Measurements from ENCODE around the gene CRACR2A.

The CRACR2A gene, protein sequence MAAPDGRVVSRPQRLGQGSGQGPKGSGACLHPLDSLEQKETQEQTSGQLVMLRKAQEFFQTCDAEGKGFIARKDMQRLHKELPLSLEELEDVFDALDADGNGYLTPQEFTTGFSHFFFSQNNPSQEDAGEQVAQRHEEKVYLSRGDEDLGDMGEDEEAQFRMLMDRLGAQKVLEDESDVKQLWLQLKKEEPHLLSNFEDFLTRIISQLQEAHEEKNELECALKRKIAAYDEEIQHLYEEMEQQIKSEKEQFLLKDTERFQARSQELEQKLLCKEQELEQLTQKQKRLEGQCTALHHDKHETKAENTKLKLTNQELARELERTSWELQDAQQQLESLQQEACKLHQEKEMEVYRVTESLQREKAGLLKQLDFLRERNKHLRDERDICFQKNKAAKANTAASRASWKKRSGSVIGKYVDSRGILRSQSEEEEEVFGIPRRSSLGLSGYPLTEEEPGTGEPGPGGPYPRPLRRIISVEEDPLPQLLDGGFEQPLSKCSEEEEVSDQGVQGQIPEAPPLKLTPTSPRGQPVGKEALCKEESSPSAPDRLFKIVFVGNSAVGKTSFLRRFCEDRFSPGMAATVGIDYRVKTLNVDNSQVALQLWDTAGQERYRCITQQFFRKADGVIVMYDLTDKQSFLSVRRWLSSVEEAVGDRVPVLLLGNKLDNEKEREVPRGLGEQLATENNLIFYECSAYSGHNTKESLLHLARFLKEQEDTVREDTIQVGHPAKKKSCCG

GRCh38 chr12:3752741-3753486 is at the start of gene CRACR2A:
CRACR2A (minus strand) TSS chr12:3753109; CDS start chr12:3696999, 56,110 bp downstream.
- DNase-seq (ENCODE audit: low read depth in 3 of 3, low spot score in 1 of 3): peak; percentile 41 to 76 (median 64)

- no peak for DNase-seq (ENCODE audit: low read depth in 3 of 3, low spot score in 1 of 3)
These were observed 44.7 kb upstream of the CRACR2A start for GRCh38 chr12:3797531-3798048.

DNA sequence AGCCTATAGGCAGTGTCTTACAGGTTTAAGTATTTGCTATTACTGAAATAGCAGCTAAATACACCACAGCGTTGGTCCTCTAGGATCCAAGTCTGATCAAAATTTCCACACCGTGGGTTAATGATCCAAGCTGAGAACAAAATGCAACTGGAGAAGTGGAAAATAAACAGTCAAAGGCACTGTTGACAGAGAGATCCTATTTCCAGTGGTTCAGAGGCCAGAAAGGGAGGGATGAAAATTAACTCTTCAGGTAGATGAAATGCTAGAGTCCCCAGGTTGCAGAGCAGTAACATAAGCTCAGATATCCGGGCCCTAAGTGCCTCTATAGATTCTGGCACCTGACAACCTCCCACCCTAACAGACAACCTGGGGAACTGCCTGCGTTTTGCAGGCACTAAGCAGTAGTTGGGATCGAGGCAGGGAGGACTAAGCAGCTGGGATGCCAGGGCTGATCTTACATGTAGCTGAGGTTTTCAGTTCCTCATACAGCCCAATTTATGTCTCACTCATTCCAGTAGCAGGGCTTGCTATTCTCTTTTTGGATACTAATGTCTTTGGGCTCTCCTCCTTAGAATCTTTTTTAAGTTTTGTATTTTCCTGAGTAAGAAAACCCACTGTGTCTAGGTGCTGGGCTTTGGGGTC is 42.7 kb upstream of the CRACR2A start:
- no peak for DNase-seq (ENCODE audit: low read depth in 3 of 3, low spot score in 1 of 3)

GRCh38 chr12:3795066-3795465 is 42.2 kb upstream of the CRACR2A start:
- no peak for DNase-seq (ENCODE audit: low read depth in 3 of 3, low spot score in 1 of 3)

GRCh38 chr12:3792623-3793288 is 39.8 kb upstream of the CRACR2A start:
- DNase-seq (ENCODE audit: low read depth in 3 of 3, low spot score in 1 of 3): no peak

DNA sequence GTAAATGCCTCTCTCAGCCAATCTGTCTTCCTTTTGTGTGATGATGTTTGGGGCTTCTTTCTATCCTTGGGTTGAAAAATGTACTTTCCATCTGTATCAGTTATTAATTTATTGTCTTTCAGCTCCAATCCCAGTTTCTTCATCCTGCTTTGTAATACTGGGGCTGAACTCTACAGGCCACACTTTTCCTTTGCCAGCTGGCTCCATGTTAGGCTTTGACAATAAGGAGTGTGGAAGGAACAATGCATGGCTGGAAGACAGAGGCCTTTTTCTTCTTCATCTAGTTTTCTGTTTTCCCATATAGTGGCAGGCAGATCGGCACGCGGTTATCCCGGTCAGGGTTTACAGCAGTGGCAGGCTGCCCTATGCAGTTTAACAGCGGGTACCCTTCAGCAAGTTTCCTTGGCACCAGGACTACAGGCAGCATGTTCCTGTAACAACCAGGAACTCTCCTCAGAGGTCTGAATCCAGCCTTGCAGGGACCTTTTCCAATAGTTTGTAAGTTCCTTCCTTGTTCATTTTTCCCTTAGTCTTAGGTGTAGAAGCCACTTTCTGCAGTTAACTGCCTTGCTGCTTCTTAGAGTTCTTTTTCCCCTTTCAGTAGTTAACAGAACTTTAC is 38.5 kb upstream of the CRACR2A start:
- no peak for DNase-seq (ENCODE audit: low read depth in 3 of 3, low spot score in 1 of 3)

DNA sequence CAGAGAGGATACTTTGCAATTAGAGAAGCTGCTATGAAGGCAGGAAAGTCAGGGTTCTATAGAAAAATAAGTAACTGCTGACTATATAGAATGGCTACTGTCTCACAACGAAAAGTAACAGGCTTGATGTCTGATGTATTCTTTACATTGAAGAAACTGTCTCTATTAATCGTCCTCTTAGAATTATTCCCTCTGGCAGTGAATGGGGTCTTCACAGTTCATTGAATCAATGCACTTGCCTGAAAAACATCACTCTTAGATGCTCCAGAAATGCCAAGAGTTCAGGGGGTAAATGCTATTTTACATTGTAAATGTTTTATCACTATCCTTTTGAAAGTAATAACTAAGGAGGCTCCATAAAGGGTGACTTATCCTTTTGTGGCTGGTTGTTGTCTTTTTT is 37.7 kb upstream of the CRACR2A start:
- DNase-seq (ENCODE audit: low read depth in 3 of 3, low spot score in 1 of 3): no peak

GRCh38 chr12:3789838-3790237 is 36.9 kb upstream of the CRACR2A start:
- no peak for DNase-seq (ENCODE audit: low read depth in 3 of 3, low spot score in 1 of 3)

DNA sequence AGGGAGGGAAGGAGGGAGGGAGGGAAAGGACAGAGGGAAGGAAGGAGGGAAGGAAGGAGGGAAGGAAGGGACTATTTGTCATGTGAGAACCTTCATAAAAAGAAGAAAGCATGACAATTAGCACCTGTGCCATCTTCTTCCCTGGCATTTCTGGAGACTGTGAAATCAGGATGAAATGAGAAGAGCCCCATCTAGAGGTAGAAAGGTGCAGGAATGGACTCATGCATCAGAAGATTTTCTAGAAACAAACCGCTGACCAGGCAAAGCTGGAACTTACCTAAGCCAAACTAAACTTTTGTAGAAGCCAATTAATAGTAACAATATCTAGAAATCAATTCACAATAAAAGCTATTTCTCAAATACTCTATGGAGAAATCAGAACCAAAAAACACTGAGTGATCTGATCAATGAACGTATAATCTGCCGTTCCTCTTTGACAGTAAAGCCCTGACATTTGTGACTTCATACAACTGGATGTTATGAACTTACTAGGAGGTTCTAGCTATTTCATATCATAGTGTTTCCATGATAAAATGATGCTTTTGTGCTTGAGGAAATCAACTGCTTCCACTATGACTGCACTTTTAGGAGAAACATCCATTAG is 24.4 kb upstream of the CRACR2A start:
- DNase-seq (ENCODE audit: low read depth in 3 of 3, low spot score in 1 of 3): no peak

GRCh38 chr12:3775385-3776035 is 22.6 kb upstream of the CRACR2A start:
- DNase-seq (ENCODE audit: low read depth in 3 of 3, low spot score in 1 of 3): no peak

GRCh38 chr12:3772380-3772779 is 19.5 kb upstream of the CRACR2A start:
- DNase-seq (ENCODE audit: low read depth in 3 of 3, low spot score in 1 of 3): no peak

GRCh38 chr12:3771853-3772252 is 18.9 kb upstream of the CRACR2A start:
- no peak for DNase-seq (ENCODE audit: low read depth in 3 of 3, low spot score in 1 of 3)

DNA sequence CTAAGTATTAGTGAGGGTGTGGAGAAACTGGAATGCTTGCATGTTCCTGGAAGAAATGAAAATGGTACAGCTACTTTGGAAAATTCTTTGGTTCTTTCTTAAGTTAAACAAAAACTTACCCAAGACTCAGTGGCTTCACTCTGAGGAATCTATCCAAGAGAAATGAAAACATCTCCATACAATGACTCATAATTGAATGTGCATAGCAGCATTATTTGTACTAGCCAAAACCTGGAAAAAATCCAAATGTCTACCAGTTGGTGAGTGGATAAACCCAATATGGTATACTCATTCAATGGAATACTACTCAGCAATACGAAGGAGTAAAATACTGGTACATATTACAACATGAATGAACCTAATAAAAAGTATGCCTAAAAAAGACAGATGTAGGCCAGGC is 18.0 kb upstream of the CRACR2A start:
- DNase-seq (ENCODE audit: low read depth in 3 of 3, low spot score in 1 of 3): no peak

DNA sequence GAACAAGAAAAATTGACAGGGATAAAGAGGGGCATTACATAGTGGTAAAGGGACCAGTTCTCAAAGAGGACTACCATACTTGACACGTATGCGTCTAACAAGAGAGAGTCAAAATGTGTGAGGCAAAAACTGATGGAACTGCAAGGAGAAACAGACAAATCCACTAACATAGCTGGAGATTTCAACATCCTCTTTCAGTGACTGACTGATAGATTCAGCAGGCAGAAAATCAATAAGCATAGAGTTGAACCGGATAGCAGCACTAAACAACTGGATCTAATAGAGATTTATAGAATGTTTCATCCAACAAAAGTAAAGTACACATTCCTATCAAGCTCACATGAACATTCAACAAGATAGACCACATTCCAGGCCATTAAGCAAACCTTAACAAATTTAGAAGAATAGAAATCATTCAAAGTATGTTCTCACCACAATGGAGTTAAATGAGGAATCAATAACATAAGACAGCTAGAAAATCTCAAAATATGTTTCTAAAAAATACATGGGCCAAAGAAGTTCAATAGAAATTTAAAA is 16.1 kb upstream of the CRACR2A start:
- no peak for DNase-seq (ENCODE audit: low read depth in 3 of 3, low spot score in 1 of 3)

DNA sequence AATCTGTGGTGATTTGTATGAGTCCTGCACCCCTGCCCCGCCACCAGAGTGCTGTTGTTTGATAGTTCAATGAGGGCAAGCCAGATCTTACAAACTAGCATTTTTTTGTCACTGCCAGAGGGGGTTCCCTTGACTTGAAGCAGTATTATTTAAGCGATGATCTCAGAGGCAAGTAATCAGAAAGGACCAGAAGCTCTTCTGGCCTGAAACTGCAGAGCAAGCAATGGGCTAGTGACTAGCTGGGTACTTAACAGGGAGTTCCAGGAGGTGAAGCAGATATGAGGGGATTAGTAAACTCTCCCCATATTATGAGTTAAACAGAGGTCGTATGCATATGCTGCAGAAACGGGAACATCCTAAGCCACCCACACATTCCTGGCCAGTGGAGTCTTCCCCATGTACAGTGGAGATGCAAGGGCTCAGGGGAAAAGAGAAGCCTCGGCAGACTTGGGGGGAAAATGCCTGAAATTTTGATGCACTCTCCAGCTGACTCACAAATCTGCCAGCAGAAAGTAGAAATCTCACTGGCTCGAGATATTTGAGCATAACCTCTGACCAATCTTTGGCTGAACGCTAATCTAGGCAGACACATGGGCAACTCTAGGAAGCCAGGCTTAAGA is 8.3 kb upstream of the CRACR2A start:
- no peak for DNase-seq (ENCODE audit: low read depth in 3 of 3, low spot score in 1 of 3)

DNA sequence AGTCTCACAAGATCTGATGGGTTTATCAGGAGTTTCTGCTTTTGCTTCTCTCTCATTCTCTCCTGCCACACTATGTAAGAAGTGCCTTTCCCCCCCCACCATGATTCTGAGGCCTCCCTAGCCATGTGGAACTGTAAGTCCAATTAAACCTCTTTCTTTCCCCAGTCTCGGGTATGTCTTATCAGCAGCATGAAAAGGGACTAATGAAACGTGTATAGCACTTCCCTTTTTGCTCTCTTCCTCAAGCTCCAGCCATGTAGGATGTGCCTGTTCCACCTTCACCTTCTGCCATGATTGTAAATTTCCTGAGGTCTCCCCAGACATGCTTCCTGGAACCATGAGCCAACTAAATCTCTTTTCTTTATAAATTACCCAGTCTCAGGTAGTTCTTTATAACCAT is 7.0 kb upstream of the CRACR2A start:
- no peak for DNase-seq (ENCODE audit: low read depth in 3 of 3, low spot score in 1 of 3)

DNA sequence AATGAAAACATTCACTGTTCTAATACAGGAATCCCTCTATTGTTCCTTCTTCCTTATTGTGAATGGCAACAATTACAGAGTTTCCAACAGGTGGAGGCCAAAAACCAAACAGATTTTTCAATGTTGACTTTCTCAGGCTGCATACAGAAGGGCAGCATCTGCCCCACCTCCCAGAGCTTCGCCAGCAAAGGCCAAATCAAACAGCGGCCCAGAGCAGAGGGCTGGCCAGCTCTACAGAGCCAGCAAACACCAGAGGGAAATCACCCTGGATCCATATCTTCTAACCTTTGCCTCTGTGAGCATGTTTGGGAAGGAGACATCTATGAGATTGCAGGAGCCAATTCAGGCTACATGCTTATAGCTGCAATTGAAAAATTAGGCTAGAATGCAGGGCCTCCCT is 4.4 kb upstream of the CRACR2A start:
- no peak for DNase-seq (ENCODE audit: low read depth in 3 of 3, low spot score in 1 of 3)

- DNase-seq (ENCODE audit: low read depth in 3 of 3, low spot score in 1 of 3): no peak
These were observed 3.0 kb upstream of the CRACR2A start for GRCh38 chr12:3755898-3756297.

All from stimulated activated CD4-positive, alpha-beta T cell treated with anti-CD3 and anti-CD28 coated beads, TNF-alpha, amount 100 ng/mL, for 1 hour (primary cell).